ENCODE results near the gene GALNT9.
A peak's percentile ranks its signal among the peaks of the same experiment; 100 is the strongest.
"Not testable (repeated sequence)": the region's sequence is repeated elsewhere in the genome, so short reads cannot be mapped to it uniquely, and the experiment has no call there.

GALNT9 gene

GRCh38 chr12:132196038-132196872 is 133.1 kb downstream of the GALNT9 start:
- TF ChIP-seq CTCF (IDR thresholded peaks at IDR 0.05) (no peak), ZFX (IDR thresholded peaks at IDR 0.05; ENCODE audit: borderline replicate concordance) (no peak)
- H3K27ac ChIP-seq = no peak overlapping the region

GRCh38 chr12:132195242-132195641 is 134.1 kb downstream of the GALNT9 start:
- not testable (repeated sequence) for H3K27ac ChIP-seq

- H3K27ac ChIP-seq = no peak overlapping the region
- TF ChIP-seq ZFX (IDR thresholded peaks at IDR 0.05; ENCODE audit: borderline replicate concordance) (no peak), CTCF (IDR thresholded peaks at IDR 0.05) (no peak)
These were observed 134.8 kb downstream of the GALNT9 start for GRCh38 chr12:132194556-132194955.

- no peak for TF ChIP-seq ZFX (IDR thresholded peaks at IDR 0.05; ENCODE audit: borderline replicate concordance)
- peak; percentile 75 for TF ChIP-seq CTCF (IDR thresholded peaks at IDR 0.05)
These were observed 135.3 kb downstream of the GALNT9 start for GRCh38 chr12:132194056-132194455.

GRCh38 chr12:132191715-132192553 is 137.5 kb downstream of the GALNT9 start:
- no peak for TF ChIP-seq CTCF (IDR thresholded peaks at IDR 0.05)
- TF ChIP-seq ZFX (IDR thresholded peaks at IDR 0.05; ENCODE audit: borderline replicate concordance) = no peak
- no peak overlapping the region for H3K27ac ChIP-seq

More at GRCh38 chr12:132194056-132194455, 135.3 kb downstream of the GALNT9 start:
- no peak overlapping the region for H3K27ac ChIP-seq

GRCh38 chr12:132190834-132191500 is 138.4 kb downstream of the GALNT9 start:
- TF ChIP-seq CTCF (IDR thresholded peaks at IDR 0.05) (no peak), ZFX (IDR thresholded peaks at IDR 0.05; ENCODE audit: borderline replicate concordance) (no peak)
- no peak overlapping the region for H3K27ac ChIP-seq

GRCh38 chr12:132190012-132190755 is 139.2 kb downstream of the GALNT9 start:
- no peak overlapping the region for H3K27ac ChIP-seq
- TF ChIP-seq ZFX (IDR thresholded peaks at IDR 0.05; ENCODE audit: borderline replicate concordance) (no peak), CTCF (IDR thresholded peaks at IDR 0.05) (no peak; the same call in 1 of the 2 replicates)

Data from 22Rv1 (cell line).